DMS 273 (cell line): ENCODE measurements around the gene PLCB1.
A peak's percentile ranks its signal among the peaks of the same experiment; 100 is the strongest.
"Not testable (repeated sequence)": the region's sequence is repeated elsewhere in the genome, so short reads cannot be mapped to it uniquely, and the experiment has no call there.

Source experiments
- DNase-seq: peaks from one replicate; lab custom pipeline; 2025; ENCODE audit not compliant: unreplicated experiment; lab: John Stamatoyannopoulos, UW

PLCB1 gene

DNA sequence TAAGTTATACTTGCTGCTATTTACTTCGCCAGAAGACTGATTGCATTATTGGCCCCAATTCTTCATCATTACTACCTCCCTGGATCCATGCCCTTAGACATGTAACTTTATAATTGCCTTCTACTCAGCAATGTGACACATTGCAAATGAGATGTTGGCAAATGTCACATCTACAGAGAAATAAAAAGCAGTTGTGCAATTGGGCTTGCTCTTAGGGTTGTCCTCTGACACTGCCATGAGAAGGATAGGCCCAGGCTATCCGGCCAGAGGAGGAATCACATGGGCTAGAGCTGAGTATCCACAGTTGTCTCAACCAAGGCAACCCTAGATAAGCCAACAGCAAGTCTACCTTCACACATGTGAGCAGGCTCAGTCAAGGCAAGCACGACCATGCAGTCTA lies 447.0 kb downstream of the PLCB1 start:
- DNase-seq: no peak

DNA sequence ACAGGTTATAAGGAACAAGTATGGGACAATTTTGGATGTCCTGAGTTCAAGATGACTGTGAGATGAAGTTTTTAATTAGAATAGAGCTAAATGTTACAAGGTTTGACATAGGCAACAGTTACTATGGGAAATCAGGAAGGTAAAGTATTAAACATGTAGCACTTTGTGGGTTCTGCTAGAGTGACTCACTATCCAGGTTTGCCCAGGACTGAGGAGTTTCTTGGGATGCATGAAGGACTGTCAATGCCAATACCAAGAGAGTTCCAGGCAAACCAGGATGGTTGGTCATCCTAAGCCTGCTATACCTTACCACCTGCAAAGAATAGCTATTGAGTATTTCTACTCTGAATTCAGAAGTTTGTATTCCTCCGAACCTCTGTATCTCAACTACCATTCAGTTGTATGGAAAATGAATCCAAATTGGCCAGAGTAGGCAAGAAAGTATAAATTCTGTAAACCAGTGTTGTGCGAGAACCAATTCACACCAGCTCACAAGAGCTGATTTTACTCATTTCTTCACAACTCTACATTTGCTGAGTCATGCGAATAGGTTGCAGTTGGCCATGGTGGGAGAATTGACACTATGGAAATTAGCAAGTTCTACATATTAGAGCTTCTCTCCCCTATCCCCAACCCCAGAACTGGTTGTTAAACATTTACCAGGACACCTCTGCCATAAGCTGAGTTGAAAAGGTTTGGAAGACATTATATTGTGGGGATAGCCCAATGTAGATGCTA lies 449.5 kb downstream of the PLCB1 start:
- no peak for DNase-seq

DNA sequence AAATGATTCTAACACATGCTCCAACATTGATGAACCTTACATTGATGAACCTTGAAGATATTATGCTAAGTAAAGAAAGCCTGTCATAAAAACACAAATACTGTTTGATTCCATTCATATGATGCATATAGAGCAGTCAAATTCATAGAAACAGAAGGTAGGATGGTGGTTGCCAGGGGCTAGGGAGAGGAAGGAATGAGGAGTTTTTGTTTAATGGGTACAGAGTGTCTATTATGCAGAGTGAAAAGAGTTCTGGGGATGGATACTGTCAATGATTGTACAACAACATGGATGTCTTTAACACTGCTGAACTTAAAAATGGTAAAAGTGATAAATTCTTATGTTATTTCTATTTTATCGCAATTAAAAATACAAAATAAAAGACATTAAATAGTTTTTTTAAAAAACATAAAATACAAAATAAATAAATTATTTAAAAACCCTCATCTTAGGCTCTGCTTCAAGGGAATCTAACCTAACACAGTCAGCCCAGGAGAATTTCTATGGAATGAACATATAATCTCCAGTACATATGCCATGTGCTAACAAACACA lies 451.0 kb downstream of the PLCB1 start:
- DNase-seq: no peak

DNA sequence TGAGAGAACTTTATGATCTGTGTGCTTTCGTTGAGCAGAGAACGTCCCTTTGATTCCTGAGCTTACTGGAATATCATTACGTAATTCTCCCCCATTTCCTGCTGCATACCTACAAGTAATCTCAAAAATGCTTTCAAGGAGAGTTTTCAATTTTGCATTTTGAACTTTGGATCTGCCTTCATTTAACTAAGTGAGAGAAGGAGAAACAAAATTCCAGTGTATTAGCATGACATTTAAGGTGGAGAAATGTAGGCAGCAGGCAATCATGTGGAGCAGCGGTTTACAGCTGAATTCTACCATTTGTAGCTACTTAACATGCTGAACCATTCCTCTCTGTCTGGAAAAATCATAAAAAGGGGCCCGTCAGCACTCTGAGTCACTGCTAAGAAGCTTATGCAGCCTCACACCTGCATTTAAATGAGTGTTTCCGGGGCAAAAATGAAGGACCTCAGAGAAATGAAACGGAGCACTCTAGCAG lies 451.5 kb downstream of the PLCB1 start:
- no peak for DNase-seq

DNA sequence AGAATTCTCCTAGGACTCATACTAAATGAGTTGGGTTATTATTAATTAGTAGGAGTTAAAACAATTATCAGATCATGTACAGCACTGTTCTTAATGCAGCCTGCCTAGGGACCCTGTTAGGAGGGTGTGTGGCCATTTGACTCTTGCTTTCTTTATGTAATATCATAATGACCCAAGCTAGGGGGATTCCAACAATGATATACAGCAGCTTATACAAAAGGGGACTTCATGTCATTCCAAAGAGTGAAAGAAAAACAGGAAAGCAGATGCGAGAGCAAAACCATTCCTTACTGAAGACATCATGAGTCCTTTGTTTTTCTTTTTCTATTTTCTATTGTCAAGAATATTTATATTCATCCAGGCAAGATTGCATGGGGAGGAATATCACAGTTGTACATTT lies 455.2 kb downstream of the PLCB1 start:
- DNase-seq: no peak

DNA sequence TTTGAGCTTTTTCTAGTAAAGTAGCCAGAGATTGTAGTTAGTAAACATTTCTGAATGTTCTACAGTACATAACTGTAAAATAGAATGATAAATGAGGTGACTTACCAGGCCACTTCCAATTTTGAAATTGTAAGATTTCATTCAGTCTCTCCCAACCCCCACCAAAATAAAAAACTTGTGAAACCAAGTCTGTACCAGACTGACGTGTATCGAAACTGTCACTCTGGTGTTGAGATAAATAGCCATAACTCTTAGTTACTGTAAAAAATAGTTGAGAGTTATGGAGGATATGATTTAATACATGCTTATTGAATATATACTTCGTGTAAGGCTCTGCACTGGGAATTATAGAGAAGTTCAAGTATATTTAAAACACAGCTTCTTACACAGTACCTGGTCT lies 455.7 kb downstream of the PLCB1 start:
- DNase-seq: no peak

DNA sequence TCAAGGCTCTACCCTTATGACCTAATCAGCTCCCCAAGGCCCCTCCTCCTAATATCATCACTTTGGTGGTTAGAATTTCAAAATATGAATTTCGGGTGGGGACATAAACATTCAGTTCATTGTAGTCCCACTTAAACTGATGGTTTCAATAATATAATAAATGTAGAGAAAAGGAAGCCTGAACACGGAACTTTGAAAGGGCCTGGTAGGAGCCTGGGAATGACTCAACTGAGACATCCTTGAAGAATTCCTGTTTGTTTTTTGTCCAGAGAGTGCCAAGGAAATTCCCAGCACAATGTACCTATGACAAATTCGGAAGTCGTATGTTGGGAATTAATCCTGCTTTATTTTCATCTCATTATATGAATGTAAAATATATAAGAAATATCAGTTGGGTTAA lies 457.9 kb downstream of the PLCB1 start:
- DNase-seq: no peak

DNA sequence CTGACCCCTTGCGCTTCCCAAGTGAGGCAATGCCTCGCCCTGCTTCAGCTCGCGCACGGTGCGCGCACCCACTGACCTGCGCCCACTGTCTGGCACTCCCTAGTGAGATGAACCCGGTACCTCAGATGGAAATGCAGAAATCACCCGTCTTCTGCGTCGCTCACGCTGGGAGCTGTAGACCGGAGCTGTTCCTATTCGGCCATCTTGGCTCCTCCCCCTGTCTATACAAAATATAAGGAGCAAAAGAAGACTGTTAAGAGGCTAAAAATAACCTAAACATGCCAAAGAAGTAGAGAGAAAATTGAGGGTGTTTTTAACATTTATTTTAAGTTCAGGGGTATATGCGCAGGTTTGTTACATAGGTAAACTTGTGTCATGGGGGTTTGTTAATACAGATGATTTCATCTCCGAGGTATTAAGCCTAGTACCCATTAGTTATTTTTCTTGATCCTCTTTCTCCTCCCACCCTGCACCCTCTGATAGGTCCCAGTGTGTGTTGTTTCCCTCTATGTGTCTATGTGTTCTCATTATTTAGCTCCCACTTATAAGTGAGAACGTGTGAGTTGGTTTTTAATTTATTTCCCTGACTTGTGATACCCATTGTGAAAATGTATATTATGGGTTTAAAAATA lies 469.0 kb downstream of the PLCB1 start:
- DNase-seq: not testable (repeated sequence)

DNA sequence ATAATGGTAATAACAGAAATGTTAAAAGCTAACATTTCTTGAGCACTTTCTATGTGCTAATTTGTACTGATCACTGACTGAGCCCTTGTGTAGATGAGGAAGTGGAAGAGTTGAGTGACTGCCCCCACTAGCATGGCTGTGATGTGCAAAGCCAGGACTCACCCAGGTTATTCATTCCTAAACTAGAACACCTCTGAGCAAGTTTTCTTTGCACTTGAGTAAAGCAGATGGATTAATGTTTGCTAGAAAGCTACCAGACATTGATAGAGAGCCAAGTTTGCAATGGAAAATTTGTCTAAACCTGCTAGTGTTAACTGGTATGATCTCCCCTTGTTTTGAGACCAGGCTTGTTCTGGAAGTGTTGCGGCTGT lies 469.5 kb downstream of the PLCB1 start:
- no peak for DNase-seq

DNA sequence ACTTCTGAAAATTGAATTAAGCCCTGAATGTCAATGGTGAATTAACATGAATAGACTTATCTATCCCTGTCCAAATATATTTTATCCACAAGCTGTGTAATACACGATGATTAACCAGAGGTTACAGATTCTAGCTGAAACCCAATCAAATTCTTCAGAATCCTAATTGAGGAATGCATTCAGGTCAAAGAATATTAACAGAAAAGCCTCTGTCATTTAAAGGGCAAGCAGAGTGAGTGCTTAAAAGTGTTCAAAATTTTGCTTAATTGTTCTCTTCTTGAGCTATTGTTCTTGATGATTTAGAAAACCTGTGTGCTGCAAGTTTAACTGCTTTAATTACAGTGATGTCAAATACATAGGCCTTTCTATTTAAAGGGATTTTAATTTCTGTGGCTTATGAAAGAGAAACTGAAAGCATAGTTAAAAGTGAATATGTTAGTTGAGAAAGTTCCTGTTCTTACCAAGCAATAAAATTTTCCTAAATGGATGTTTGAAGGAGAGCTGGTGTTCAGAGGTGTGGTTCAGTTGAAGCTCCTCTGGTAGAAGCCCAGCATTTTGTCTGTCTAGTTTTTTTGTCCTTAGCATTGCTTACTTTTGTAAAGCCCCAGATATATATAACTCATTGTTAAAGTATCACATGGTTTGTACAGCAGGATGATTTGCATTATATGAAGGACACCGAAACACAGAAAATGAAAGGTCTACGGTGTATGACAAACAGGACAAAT lies 470.5 kb downstream of the PLCB1 start:
- no peak for DNase-seq

DNA sequence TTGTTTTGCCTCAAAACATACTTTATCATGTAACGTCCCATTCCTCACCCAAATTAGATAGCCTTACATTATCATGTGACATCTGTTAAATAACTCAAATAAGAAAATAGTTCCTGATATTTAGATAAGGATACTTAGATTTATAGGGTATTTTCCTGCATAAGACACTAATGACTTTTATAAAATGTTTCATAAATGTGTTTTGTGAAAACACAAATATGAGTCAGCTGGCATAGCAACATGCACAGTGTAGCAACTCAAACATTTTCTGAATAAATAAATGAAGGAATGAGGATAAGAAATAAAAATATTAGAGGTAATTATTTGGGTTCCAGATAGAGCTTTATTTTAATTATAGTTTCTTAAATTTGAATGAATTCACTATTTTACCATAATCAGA lies 476.4 kb downstream of the PLCB1 start:
- DNase-seq: no peak

DNA sequence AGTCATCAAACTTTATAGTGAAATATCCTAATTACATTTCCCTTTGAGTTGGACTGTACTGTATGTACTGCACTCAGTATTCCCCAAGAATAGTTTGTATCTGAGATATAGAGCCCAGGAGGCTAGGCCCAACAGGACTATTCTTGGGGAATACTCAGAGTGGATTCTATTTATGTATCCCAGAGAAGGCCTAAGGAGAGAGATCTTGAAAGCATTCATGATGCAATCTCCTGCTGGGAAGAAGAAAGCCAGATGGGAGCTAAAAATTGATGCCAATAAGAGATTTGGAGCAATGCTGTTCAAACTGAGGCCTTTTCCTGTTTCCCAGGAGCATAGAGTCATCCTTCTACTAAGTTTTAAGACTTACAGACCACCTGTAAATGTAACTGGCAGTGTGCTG lies 484.7 kb downstream of the PLCB1 start:
- peak; percentile 24 for DNase-seq

DNA sequence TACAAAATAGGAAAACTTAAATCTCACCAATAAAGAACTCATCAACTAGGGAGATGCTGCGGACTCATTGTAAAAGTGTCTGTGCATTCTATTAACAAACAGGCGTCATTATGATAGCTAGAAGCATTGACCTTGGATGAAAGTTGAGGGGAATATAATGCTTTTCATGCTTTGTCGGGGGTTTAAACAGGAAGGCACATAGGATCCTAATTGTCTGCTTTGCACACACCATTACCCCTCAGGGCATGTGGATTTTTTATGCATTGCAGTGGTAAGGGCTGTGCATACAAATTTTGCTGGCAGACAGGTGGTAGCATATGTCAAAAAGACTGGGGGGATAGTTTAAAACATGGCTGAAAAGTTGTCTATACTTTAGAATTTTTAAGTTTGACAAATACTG lies 488.9 kb downstream of the PLCB1 start:
- no peak for DNase-seq

DNA sequence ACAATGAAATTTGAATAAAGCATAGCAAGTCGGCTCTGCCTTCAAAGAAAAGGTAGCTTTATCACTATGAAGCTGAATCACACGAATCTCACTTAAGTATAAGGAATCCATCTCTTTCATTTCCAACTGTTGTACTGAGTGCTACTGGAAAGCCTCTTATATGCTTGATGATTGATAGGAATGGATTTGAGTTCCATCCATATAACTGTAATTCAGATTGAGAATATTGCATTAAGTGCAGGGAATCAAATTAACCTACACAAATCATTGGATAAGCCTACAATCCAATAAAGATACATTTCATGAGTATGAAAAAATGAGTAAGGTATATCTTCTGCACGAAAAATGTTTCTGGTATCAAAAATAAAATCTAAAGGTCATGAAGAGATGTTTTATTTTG lies 492.0 kb downstream of the PLCB1 start:
- DNase-seq: no peak

DNA sequence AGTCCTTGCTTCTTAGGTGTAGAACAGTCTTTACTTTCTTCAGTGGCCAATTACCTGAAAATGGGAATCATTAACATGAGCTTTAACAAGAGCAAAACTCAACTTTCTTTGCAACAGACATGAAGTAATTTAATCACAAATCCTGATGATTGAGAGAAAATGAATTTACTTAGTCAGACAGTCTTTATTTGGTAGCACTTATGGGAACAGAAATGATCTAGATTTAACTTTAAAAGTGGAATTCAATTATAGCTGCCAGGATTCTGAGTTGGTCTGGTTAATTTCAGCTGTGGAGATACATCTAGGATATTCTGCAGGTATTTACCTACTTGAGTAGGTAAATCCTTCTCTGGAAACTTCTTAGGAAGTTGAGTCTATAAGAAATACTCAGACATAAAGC lies 492.6 kb downstream of the PLCB1 start:
- no peak for DNase-seq

DNA sequence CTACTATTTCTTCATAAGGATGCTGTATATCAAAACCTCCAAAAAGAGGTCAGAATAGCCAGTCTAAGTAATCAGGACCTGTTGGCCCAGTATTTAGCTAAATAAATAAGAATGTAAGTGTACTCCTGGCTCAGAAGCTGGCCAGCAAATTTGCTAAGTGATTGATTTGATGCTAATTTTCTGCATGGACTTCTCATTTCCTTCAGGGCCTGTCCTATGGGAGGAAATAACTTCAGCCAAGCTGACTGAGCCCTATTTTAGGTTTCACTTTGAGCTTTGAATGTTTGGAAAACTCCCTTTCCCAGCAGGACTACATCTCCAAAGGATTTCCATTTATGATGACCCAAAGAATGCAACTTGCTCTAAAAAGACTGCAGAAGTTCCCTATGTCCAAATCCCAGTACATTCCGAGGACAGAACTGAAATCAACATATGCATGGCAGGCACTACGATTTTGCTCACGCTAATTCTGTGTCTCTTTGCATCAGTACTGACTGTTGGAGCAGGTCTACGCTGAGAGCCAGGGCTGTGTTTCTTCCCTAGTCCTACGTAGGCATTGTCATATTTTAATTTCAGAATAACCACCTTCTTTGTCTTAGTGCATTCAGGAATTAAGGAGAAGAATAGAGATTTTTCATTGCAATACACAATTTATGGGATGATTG lies 495.4 kb downstream of the PLCB1 start:
- no peak for DNase-seq

DNA sequence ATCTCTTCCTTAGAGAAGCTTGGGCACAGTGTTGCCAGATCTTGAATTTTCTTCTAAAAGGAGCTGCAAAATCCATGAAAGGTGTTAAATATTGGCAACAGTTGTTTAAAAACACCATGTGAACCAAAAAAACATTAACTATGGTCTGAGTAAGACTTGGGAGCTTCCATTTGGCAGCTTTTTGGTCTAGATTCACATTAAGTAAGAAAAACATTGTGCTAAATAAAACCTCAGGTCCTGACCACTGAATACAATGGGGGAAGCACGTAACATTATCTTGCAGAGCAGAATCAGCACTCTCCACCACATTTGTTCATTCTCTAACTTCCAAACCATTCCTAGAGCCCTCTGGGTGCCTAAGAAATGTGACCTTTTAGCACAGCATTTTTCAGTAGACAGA lies 499.2 kb downstream of the PLCB1 start:
- DNase-seq: no peak

DNA sequence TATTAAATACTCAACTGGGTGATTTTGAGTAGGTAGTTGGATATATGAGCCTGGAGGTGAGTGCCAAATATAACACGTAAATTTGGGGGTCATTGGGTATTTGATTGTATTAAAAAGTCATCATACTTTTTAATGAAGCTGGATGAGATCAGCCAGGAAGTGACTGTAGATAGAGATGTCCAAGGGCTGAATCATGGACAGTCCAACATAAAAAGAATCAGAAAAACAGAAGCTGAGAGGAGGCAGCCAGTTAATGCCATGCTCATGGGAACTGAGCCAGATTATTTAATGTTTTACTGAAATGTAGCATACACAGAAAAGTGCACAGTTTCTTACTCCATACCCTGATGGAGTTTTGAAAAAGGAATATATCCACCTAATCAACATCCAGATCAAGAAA lies 501.3 kb downstream of the PLCB1 start:
- DNase-seq: no peak

DNA sequence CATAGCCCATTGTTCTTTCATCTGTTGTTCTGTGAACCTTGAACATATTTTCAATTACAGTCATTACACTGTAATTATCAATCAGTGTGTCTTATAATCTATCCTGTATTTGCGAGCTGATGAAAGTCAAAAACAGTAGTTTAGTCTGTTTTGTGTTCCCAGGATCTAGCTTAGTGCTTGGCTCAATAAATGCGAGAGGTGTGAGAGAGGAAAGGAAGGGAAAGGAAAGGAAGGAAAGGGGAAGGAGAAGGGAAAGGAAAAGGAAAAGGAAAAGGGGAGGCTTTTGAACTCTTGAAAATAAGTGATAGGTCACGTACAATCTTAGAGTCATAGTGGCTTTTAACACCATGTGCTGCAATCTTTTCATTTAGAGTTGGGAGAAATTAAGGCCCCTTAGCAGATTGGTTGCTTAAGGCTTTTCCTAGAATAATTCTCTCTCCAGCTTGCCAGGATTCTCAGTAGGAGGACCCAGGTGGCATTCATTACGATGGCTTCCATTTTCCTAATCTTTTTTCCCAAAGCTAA lies 503.0 kb downstream of the PLCB1 start:
- DNase-seq: no peak

DNA sequence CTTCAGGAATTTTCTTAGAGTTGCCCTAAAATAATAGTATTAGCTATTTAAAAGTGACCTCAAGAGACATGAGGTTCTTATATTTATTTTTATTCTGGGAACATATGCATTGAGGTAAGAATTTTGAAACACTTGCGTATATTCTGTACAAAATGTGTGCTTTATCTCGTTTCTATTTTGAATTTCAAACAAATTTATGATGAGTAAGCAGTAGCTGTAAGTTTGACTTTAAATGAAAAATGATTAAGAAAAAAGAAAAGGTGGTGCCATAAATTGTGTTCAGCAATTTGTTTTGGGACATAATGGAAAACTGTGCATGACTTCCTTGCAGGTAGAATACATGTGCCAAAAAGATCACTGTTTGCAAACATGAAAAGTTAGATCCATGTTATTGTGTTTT lies 503.8 kb downstream of the PLCB1 start:
- DNase-seq: no peak

DNA sequence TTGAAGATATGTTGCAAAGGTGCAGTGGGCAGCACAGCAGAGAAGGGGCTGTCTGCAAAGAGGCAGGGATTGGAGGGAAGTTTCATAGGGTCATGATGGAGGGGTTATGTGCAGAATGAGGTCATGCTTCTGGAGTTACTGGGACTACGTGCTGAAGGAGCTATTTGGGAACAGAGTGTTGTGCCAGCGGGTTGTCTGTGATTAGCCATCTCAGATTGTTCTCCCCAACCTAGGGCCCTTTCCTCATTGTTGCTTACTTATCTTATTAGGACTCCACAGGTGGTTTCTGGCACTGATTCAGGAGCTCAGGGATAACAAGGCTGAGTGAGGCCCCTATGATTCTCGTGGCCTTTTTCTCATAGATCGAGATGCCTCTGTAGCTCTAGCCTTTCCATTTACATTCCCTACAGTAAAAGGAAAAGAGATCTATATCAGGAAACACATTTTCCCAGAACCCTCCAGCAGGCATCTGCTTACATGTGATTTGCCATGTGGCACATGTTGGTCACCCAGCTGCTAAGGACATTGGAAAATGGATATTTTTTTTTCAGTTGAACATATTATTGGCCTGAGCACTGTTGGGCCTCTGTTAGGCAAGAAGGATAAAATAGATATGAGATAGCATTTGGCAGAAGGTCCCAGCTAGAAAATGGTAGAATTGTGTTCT lies 507.2 kb downstream of the PLCB1 start:
- DNase-seq: no peak
